A549 (cell line): ENCODE results near the gene MAD2L1.

Experiments used
- CHD4 ChIP-seq: fragments of 200-600 bp; sonication (generic); IDR thresholded peaks from 2 replicates; pipeline ENCODE4 v1.6.1; 2016; ENCODE audit warnings: antibody characterized with exemption, mild to moderate bottlenecking, borderline replicate concordance
- CTCF ChIP-seq: fragments of >200 bp; sonication (Bioruptor Twin); formaldehyde crosslinking; IDR thresholded peaks from 3 replicates; pipeline ENCODE4 v1.5.1; 2016
- EP300 ChIP-seq, 2 experiments: fragments of >200 bp; sonication (Bioruptor Twin); formaldehyde crosslinking; IDR thresholded peaks; 2 replicates in 1 of 2; 3 replicates in 1 of 2; pipeline ENCODE4 v1.6.1; 2016 to 2017
- FOXS1 ChIP-seq: fragments of 250-450 bp; sonication (Bioruptor Pico); IDR thresholded peaks from 2 replicates; pipeline ENCODE4 v1.5.0; 2020; ENCODE audit warnings: mild to moderate bottlenecking, moderate library complexity
- NR3C1 ChIP-seq: fragments of >200 bp; sonication (Bioruptor Twin); formaldehyde crosslinking; IDR thresholded peaks from 3 replicates; pipeline ENCODE4 v1.6.1; 2017
- PHF8 ChIP-seq: fragments of 200-600 bp; sonication (generic); IDR thresholded peaks from 2 replicates; pipeline ENCODE4 v1.6.1; 2016; ENCODE audit warnings: low read depth, mild to moderate bottlenecking, antibody characterized with exemption, moderate library complexity, borderline replicate concordance
- POLR2A ChIP-seq: IDR thresholded peaks from 2 replicates; pipeline ENCODE4 v1.6.1; 2012; ENCODE audit warnings: mild to moderate bottlenecking, low read length
- RAD21 ChIP-seq, 2 experiments: fragments of >200 bp in 1 of 2; sonication (Bioruptor Twin) in 1 of 2; formaldehyde crosslinking in 1 of 2; IDR thresholded peaks in 1 of 2; conservative IDR thresholded peaks in 1 of 2; 2 replicates in 1 of 2; 3 replicates in 1 of 2; pipeline ENCODE4 v1.6.1; 2012 to 2018; ENCODE audit warnings: inconsistent platforms in 1 of 2
- RCOR1 ChIP-seq: fragments of 150-350 bp; IDR thresholded peaks from 2 replicates; pipeline ENCODE4 v1.6.1; 2014; ENCODE audit warnings: antibody characterized with exemption, low read length, low read depth
- RNF2 ChIP-seq: fragments of 200-600 bp; sonication (generic); IDR thresholded peaks from 2 replicates; pipeline ENCODE4 v1.6.1; 2016; ENCODE audit warnings: low read depth, mild to moderate bottlenecking, antibody characterized with exemption, moderate library complexity, borderline replicate concordance
- SMC3 ChIP-seq: fragments of >200 bp; sonication (Bioruptor Twin); formaldehyde crosslinking; IDR thresholded peaks from 3 replicates; pipeline ENCODE4 v1.6.1; 2018; ENCODE audit warnings: inconsistent platforms
- ZFP36 ChIP-seq: fragments of 450-650 bp; IDR thresholded peaks from 2 replicates; pipeline ENCODE4 v1.6.1; 2014; ENCODE audit warnings: borderline replicate concordance; ENCODE audit not compliant: partially characterized antibody
- TF ChIP-seq, protein P1 (sequence below): IDR thresholded peaks from 2 replicates; pipeline ENCODE4 v1.6.1; 2012

DNA sequence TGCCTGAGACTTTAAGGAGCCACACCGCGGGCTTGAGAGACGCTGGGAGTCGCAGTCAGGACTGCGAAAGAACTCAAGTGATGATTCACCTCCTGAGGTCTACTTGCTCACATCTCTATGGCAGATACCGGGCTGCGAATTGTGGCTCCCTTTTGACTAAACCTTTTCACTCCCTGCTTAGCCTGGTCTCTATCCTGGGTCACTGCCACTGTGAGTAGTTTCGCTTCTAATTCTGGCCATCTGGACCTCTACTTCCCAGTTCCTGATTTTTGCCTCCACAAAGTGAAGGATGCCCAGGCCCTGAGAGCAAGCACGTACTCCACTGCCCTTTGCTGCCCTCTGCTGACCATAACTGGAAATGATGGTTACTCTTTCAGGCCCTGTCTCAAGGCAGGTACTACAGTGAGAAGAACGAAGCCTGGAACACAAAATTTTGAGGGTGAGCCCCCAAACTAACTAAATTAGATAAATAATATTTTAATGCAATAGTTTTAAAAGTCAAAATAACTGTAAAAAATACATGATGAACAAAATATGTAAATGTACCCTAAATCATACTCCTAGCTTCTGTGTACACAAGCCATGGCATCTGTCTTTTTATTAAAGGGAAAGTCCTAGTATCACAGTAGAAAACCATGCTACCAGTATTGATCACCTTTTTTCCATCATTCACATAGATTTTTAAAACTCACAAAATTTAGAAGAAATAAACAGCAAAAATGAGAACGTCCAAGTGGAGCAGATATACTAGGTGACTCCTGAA lies 16.7 kb downstream of the MAD2L1 start:
- peak; percentile 72 for TF ChIP-seq CTCF
- TF ChIP-seq RCOR1 = no peak
- TF ChIP-seq PHF8 = no peak
- no peak for TF ChIP-seq EP300 (IDR thresholded peaks at IDR 0.05)
- no peak for TF ChIP-seq POLR2A
- TF ChIP-seq, protein P1, sequence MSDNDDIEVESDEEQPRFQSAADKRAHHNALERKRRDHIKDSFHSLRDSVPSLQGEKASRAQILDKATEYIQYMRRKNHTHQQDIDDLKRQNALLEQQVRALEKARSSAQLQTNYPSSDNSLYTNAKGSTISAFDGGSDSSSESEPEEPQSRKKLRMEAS = no peak
- TF ChIP-seq RAD21 (conservative IDR thresholded peaks at IDR 0.05 in 1 of 2, IDR thresholded peaks at IDR 0.05 in 1 of 2) = peak; percentile 80
- TF ChIP-seq RNF2 = no peak
- TF ChIP-seq SMC3 = peak; percentile 78
- no peak for TF ChIP-seq CHD4
- TF ChIP-seq FOXS1 (CRISPR knock-in tag) = no peak
- TF ChIP-seq ZFP36 = no peak
- TF ChIP-seq NR3C1 = no peak
